ENCODE results near the gene ZNF70. TPM values are rescaled to one million over a fixed set of nuclear protein-coding genes. Genes with fewer than 3 reads are reported as not detected.

The ZNF70 gene
- total RNA-seq, 1 donor from 2014 or later: 4.9 TPM

- ChIA-PET CTCF (interaction anchor here (0.6 kb wide), 1 partner anchor 57 kb away, joined by 4 read pairs; no protein-coding TSS in a partner anchor), POLR2A (interaction anchor here (1.3 kb wide), 1 partner anchor 182 kb away, joined by 4 read pairs; the partner anchor contains the start of gene MIF)
- Mint-ChIP-seq H3K9me3 (no peaks in the 10 kb centered on the region), H3K27me3 (no peaks in the 10 kb centered on the region), H3K36me3 (ENCODE audit: low read depth) (peaks cover 66% of the 10 kb centered on the region), H3K27ac (no peak overlapping the region), H3K4me3 (no peak overlapping the region), H3K4me1 (peaks cover 14% of the 10 kb centered on the region)
- ATAC-seq (ENCODE audit: low read depth) (no peak), DNase-seq (no peak)
- intact Hi-C loops (cut with micrococcal nuclease): no loop called here
- no peak for TF ChIP-seq CTCF (IDR thresholded peaks at IDR 0.05)
Observed at GRCh38 chr22:23712256-23712655, 38.7 kb downstream of the ZNF70 start.

- Mint-ChIP-seq H3K36me3 (ENCODE audit: low read depth) (peaks cover 91% of the 10 kb centered on the region), H3K9me3 (no peaks in the 10 kb centered on the region), H3K4me3 (no peak overlapping the region), H3K27ac (no peak overlapping the region), H3K4me1 (peaks cover 5% of the 10 kb centered on the region), H3K27me3 (no peaks in the 10 kb centered on the region)
- POLR2A ChIA-PET: no interaction called here
- no peak for ATAC-seq (ENCODE audit: low read depth)
- DNase-seq: no peak
- TF ChIP-seq CTCF (IDR thresholded peaks at IDR 0.05): no peak
- CTCF ChIA-PET: no interaction called here
- intact Hi-C loops (cut with micrococcal nuclease): no loop called here
Observed at GRCh38 chr22:23709107-23709506, 41.8 kb downstream of the ZNF70 start.

- no peak overlapping the region for H3K4me3 Mint-ChIP-seq
- no peak overlapping the region for H3K27ac Mint-ChIP-seq
- H3K4me1 Mint-ChIP-seq: peaks cover 2% of the 10 kb centered on the region
- CTCF ChIA-PET: no interaction called here
- intact Hi-C loops (cut with micrococcal nuclease): no loop called here
- DNase-seq (no peak), ATAC-seq (ENCODE audit: low read depth) (no peak)
- no peaks in the 10 kb centered on the region for H3K27me3 Mint-ChIP-seq
- peaks cover 93% of the 10 kb centered on the region for H3K36me3 Mint-ChIP-seq (ENCODE audit: low read depth)
- POLR2A ChIA-PET: no interaction called here
- H3K9me3 Mint-ChIP-seq: no peaks in the 10 kb centered on the region
- TF ChIP-seq CTCF (IDR thresholded peaks at IDR 0.05): no peak
Observed at GRCh38 chr22:23708270-23708669, 42.6 kb downstream of the ZNF70 start.

GRCh38 chr22:23705358-23705757 lies 45.6 kb downstream of the ZNF70 start:
- no peak overlapping the region for H3K27ac Mint-ChIP-seq
- POLR2A ChIA-PET: no interaction called here
- no peak for DNase-seq

GRCh38 chr22:23704829-23705228 lies 46.1 kb downstream of the ZNF70 start:
- ATAC-seq (ENCODE audit: low read depth) (no peak), DNase-seq (no peak)
- Mint-ChIP-seq H3K9me3 (no peaks in the 10 kb centered on the region), H3K27ac (no peak overlapping the region), H3K27me3 (no peaks in the 10 kb centered on the region), H3K36me3 (ENCODE audit: low read depth) (peaks cover 97% of the 10 kb centered on the region), H3K4me1 (peaks cover 2% of the 10 kb centered on the region), H3K4me3 (no peak overlapping the region)
- ChIA-PET POLR2A (no interaction called here), CTCF (no interaction called here)
- intact Hi-C loops (cut with micrococcal nuclease): no loop called here
- TF ChIP-seq CTCF (IDR thresholded peaks at IDR 0.05): no peak

More at GRCh38 chr22:23705358-23705757, 45.6 kb downstream of the ZNF70 start:
- Mint-ChIP-seq H3K36me3 (ENCODE audit: low read depth) (peaks cover 97% of the 10 kb centered on the region), H3K4me1 (peaks cover 2% of the 10 kb centered on the region), H3K27me3 (no peaks in the 10 kb centered on the region), H3K4me3 (no peak overlapping the region), H3K9me3 (no peaks in the 10 kb centered on the region)
- CTCF ChIA-PET: no interaction called here
- ATAC-seq (ENCODE audit: low read depth): no peak
- intact Hi-C loops (cut with micrococcal nuclease): no loop called here
- TF ChIP-seq CTCF (IDR thresholded peaks at IDR 0.05): no peak

Data from activated B cell treated with CpG ODN at 0.5 μM for 24 hours (primary cell).